Fibroblast of skin of abdomen (primary cell): ENCODE results near the gene ANKDD1A.
A peak's percentile ranks its signal among the peaks of the same experiment; 100 is the strongest.

Source experiments
- DNase-seq: peaks from one replicate; pipeline ENCODE4 v3.0.0-alpha.2; 2013

Gene ANKDD1A

DNA sequence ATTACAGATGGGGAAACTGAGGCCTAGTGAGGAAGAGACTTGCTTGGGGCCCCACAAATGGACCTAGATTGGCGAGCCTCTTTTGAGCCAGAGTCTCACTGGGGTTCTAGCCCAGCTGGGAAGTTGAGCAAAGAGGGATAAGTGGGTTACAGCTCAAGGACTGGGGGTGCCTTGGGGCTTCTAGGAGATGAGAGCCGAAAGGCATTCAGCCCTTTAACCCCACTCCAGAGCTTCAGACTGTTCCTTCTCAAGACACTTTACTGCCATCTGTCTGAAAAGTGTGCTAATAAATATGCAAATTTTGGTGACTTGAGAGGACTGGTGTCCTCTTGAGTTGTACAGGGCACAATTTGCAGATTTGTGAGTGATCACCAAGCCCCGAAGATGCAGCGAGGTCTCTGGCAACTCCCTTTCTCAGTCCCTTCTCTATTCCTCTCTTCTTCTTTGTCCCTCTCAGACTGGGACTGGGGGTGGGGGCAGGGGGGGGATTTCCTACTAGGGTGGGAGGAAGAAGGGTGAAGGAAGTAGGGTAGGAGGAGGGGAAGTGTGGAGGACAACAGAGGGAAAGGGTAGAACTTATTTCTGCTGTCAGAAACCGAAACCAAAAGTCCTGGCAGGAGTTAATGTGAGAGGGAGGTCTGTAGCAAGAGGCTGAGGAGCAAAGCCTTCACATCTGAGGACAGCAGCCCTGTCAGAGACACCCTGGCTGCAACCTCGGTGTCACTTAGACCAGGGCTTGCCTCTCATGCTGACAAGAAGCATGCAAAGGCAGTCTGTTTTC lies 16.2 kb upstream of the ANKDD1A start:
- no peak for DNase-seq

GRCh38 chr15:64896371-64897069 lies 15.2 kb upstream of the ANKDD1A start:
- no peak for DNase-seq

DNA sequence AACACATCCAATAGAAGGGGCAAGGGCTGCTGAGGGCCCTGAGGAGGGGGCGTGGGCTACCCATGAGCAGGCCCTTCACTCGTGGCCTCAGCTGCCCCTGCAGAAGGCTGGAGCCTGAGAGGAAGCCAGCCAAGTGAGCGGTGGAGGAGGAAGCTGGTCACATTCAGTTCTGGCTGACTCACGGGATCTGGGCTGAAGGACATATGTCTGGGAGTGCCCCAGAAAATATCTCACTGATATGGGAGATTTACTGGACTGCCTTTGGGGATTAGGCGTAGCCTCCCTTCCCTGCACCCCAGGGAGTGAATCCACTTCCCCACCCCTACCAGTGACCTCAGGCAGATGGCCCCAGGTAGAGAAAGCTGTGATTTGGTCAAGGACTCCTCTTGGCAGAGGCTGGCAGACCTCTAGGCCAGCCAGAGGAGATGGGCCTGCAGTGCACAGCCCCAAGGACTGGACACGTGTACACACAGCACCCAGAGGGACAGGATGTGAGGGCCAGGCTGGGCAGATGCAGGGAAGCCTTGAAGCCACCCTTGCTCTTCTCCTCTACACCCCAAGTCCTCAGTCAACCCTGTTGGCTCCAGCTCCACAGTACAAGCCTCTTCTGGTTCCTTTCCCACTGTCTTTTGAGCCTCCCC lies 14.2 kb upstream of the ANKDD1A start:
- peak; percentile 79 for DNase-seq

GRCh38 chr15:64898406-64898805 lies 13.3 kb upstream of the ANKDD1A start:
- no peak for DNase-seq

GRCh38 chr15:64901141-64901540 lies 10.6 kb upstream of the ANKDD1A start:
- DNase-seq, result no peak

DNA sequence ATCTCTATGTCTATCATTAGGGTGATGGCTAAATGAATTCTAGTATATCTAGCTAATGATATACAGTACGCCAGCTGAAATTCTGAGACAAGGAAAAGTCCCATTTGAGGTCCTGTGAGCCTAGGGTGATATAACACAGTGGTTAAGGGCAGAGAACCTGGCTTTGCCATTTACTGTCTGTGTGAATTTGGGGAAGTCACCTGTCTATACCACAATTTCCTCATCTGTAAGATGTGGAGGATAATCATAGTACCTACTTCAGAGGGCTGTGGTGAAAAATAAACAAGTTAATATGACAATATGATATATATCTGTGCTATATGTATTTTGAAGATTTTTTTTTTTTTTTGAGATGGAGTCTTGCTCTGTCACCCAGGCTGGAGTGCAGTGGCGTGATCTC lies 9.8 kb upstream of the ANKDD1A start:
- no peak for DNase-seq

DNA sequence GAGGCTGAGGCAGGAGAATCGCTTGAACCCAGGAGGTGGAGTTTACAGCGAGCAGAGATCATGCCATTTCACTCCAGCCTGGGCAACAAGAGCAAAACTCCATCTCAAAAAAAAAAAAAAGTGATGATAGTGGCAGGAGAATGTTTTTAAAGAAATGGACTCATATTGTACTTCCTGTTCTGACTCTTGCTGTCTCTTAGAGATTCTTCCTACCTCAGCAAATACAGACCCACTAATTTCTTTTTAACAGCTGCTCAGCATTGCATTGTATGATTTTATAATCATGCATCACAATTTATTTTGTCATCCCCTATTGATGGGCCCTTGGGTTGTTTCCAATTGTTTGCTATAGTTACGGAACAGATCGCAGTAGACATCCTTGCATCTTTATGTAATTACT lies 8.8 kb upstream of the ANKDD1A start:
- DNase-seq, result no peak

GRCh38 chr15:64903326-64903950 lies 8.3 kb upstream of the ANKDD1A start:
- no peak for DNase-seq

GRCh38 chr15:64904189-64904588 lies 7.5 kb upstream of the ANKDD1A start:
- no peak for DNase-seq

DNA sequence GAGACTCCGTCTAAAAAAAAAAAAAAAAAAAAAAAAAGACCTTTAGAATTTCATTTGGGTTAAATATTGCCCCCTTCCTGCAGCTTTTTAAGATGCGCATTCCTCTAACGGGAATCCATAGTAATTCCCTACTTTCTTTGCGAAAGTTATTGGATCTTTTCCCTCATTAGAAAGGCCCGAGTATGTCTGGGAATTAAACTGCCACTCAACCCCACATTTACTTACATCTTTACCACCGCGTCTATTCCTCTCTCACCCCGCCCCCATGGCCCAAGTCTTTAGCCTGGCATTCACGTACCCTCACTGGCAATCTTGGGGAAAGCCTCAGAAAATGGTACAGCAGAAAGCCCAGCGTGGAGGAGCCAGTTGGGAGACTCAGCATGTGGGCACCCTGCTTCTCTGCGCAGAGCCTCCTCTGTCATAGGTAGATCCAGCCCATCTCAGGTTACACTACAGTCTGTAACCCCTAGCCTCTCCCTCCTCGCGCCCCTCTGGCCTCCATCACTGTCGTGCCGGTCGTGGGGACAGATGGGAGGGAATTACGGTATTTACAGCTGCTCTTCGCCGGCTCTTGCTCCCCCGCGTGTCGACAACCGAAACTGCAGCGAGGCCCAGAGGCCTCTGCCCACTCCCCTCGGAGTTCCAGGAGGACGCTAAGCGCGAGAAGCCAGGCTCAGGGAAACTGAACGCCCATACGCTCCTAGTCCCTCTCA lies 6.4 kb upstream of the ANKDD1A start:
- DNase-seq, result peak; percentile 70

DNA sequence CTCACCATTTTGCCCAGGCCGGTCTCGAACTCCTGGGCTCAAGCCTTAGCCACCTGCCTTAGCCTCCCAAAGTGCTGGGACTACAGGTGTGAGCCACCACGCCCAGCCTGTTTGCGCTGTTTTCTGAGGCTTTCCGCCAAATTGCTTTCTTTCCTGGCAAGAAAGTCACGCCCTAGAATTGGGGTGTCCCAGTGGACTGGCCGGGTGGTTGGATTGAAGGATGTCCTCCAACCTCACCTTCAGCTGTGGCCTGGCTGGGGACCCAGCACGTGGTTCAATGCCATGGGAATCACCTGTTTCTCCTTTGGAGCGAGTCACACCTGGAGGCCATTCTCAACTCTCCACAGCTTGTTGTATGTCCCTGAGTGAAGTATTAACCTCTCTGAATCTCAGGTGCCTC lies 5.8 kb upstream of the ANKDD1A start:
- DNase-seq, result no peak

DNA sequence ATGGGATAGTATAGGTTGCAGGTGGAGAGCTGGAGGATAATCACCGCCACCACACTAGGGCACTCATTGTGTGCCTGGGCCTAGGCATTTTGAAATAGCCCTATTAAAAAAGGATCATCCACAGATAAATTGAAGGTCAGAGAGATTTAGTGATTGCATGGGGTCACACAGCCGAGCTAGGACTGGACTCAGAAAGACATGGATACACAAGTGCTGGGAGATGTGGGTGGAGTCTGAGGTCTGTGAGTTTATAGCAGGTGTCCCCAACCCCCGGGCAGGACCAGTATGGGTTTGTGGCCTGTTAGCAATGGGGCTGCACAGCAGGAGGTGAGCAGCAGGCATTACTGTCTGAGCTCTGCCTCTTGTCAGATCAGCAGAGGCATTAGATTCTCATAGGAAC lies 5.3 kb upstream of the ANKDD1A start:
- no peak for DNase-seq

DNA sequence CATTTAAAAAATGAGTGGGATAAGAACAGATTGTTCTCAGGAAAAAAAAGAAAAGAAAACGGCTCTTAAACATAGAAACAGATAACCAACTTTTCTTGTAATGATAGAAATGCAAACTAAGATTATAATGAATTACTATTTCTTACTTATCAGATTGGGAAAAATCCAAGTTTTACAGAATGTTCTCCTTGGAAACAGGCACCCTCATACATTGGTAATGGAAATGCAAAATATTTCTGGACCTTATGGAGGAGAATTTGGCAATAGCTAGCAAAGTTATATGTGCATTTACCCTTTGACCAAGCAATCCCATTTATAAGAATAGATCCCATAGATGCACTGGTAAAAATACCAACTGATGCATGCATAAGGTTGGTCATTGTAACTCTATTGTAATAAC lies 3.7 kb upstream of the ANKDD1A start:
- no peak for DNase-seq

- no peak for DNase-seq
Measured at GRCh38 chr15:64909546-64909945, 2.2 kb upstream of the ANKDD1A start.

GRCh38 chr15:64912379-64913325 lies 950 bp downstream of the ANKDD1A start:
- no peak for DNase-seq

DNA sequence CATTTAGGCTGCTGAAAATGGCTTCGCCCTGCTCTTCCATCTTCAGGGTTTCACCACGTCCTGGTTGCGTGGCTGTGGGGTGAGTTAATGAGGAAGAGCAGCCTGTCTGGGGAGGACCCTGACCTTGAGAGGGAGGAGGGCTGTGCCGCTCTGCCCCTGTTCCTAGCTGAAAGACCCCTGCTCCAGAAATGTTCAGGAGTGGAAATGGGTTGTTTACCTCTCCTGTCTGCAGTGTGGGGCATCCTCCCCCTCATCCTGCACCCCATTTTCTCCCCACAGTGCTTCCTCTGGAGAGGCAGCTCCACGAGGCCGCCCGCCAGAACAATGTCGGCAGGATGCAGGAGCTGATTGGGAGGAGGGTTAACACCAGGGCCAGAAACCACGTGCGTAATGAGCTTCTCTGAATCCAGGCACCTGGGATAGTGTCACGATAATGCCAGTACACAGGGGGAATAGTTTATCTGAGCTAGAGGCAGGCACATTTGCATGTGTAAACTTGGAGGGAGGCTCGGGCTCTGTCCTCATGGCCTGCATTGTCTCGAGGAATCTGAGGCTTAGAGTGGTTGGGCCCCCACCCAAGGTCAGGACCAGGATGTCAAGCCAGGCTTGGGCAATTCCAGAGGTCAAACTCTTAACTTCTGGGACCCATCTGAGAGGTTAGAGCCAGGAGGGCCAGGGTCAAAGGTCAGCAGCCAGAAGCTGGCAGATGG lies 4.0 kb downstream of the ANKDD1A start:
- no peak for DNase-seq

DNA sequence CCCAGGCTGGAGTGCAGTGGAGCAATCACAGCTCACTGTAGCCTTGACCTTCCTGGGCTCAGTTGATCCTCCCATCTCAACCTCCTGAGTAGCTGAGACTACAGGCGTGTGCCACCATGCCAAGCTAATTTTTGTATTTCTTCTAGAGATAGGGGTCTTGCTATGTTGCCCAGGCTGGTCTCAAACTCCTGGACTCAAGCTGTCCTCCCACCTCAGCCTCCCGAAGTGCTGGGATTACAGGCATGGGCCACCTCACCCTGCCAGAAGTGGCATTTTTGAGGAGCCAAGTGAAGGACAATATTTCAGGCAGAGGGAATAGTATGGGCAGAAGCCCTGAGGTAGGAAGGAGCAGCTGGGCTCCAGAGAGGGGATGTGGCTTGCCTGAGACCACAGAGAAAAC lies 4.7 kb downstream of the ANKDD1A start:
- no peak for DNase-seq

GRCh38 chr15:64917211-64917610 lies 5.5 kb downstream of the ANKDD1A start:
- DNase-seq, result no peak

GRCh38 chr15:64919721-64920120 lies 8.0 kb downstream of the ANKDD1A start:
- no peak for DNase-seq

DNA sequence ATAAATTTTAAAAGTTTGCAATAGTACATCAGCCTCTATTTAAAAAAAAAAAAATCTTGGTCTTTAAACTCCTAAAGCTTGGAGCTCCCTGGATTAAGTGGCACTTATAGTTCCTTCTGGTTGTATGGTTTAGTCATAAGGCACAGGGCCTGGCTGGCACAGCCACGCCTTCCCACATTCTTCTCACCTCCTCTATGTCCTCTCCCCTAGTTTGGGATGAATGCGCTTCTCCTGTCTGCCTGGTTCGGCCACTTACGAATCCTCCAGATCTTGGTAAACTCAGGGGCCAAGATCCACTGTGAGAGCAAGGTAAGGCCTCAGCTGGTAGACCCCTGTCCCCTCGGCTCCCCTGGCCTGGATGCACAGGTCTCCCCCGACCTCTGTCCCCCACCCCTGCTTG lies 10.0 kb downstream of the ANKDD1A start:
- no peak for DNase-seq

DNA sequence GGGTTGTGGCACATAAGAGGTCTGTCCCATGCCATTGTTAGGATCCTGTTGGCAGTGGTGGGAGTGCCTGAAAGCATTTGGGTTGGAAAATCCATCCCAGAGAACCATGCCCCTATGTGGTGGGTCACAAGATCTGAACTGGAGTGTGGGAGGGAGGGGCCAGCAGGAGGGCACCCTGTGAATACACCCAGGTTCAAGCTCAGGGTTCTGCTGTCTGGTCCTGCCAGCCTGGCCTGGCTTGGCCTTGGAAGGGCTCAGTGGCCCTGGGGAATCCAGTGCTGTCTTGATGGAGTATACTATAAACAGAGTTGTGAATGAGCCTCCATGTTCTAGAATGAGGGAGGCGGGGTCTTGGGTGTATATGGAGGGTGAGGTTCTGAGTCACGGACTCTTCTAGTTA lies 11.8 kb downstream of the ANKDD1A start:
- DNase-seq, result no peak
